Transverse colon (tissue), 4 donors: ENCODE results near the gene AP3B1. TPM values are rescaled to one million over a fixed set of nuclear protein-coding genes. Genes with fewer than 3 reads are reported as not detected.
A peak's percentile ranks its signal among the peaks of the same experiment; 100 is the strongest.
"Not testable (repeated sequence)": the region's sequence is repeated elsewhere in the genome, so short reads cannot be mapped to it uniquely, and the experiment has no call there.

Experiments
- DNase-seq: peaks from one replicate; pipeline ENCODE4 v3.0.0-alpha.2; 2019
- H3K27ac ChIP-seq, 4 donors: fragments of 200-600 bp; sonication (generic); 2 replicates each; pipeline ENCODE4 v1.5.1; 2016 to 2018; ENCODE audit warnings: inconsistent platforms in 4 of 4
- H3K27me3 ChIP-seq: fragments of 200-600 bp; sonication (generic); 2 replicates; pipeline ENCODE4 v1.5.1; 2017; ENCODE audit warnings: inconsistent platforms
- H3K36me3 ChIP-seq, 4 donors: fragments of 200-600 bp; sonication (generic); 2 replicates each; pipeline ENCODE4 v1.5.1; 2017 to 2019; ENCODE audit warnings: inconsistent platforms in 4 of 4
- H3K4me1 ChIP-seq, 4 donors: fragments of 200-600 bp; sonication (generic); 2 replicates each; pipeline ENCODE4 v1.5.1; 2017 to 2020; ENCODE audit warnings: inconsistent platforms in 4 of 4
- H3K4me3 ChIP-seq, 4 donors: fragments of 200-600 bp; sonication (generic); 1 replicate in 1 of 4; 2 replicates in 3 of 4; pipeline versions ENCODE4 v1.5.1 to v1.6.1; 2017 to 2019; ENCODE audit warnings: inconsistent platforms in 4 of 4
- H3K9me3 ChIP-seq, 2 donors: fragments of 200-600 bp; sonication (generic); 2 replicates each; pipeline ENCODE4 v1.5.1; 2017 to 2019; ENCODE audit warnings: inconsistent platforms in 2 of 2
- EP300 ChIP-seq: sonication (generic); formaldehyde crosslinking; IDR thresholded peaks from one replicate; pipeline ENCODE4 v1.6.1; 2017; ENCODE audit warnings: antibody characterized with exemption, low read depth
- POLR2A ChIP-seq: fragments of 450-650 bp; IDR thresholded peaks from one replicate; pipeline ENCODE4 v1.6.1; 2016; ENCODE audit warnings: antibody characterized with exemption, mild to moderate bottlenecking, moderate library complexity
- POLR2AphosphoS5 ChIP-seq, 3 donors: sonication (generic); formaldehyde crosslinking; IDR thresholded peaks; one replicate each; pipeline ENCODE4 v1.6.1; 2016; ENCODE audit warnings: antibody characterized with exemption in 3 of 3
- WGBS, 2 donors: methylation state at CpG; one replicate each; pipeline ENCODE4 v1.1.5; 2018; ENCODE audit warnings: low coverage in 1 of 2; 5-methylcytosine and 5-hydroxymethylcytosine counted together
- in situ Hi-C, 4 donors: fragments of 200-750 bp; cut with MboI; loops; one replicate each; pipeline versions ENCODE4 v1.15.0 to v1.15.1; 2017; ENCODE audit warnings: low sequenced_read_pairs in 3 of 4, low pct_ligation_motif_present in 1 of 4, low pct_unique_long_range_greater_than_20kb in 1 of 4
- intact Hi-C: fragments of 100-400 bp; cut with DNase I; formaldehyde crosslinking; loops from one replicate; pipeline ENCODE4 v1.15.1; 2023; ENCODE audit warnings: low total_unique reads
- total RNA-seq, 4 donors: library from RNA; depleted of rRNA; stranded (reverse); fragments of >200 nt; gene quantifications; one replicate each; pipeline ENCODE4 v1.1.0, GENCODE V29; 2016
- TF ChIP-seq, protein P1 (sequence below), 5 experiments: fragments of 200-600 bp in 3 of 5; fragments of 450-650 bp in 2 of 5; sonication (generic) in 3 of 5; IDR thresholded peaks; 1 replicate in 2 of 5; 2 replicates in 3 of 5; pipeline ENCODE4 v1.5.1; 2016 to 2017; ENCODE audit warnings: antibody characterized with exemption in 5 of 5, inconsistent platforms in 3 of 5, mild to moderate bottlenecking in 2 of 5, moderate library complexity in 1 of 5

The AP3B1 gene
- total RNA-seq, 4 donors from 2014 or later: 45.7 to 61.3 (median 53.4) TPM

- Histone ChIP-seq H3K4me1 (no peaks in the 10 kb centered on the region), H3K27me3 (no peaks in the 10 kb centered on the region), H3K9me3 (peaks cover 0 to 3% of the 10 kb centered on the region in 2 donors), H3K4me3 (no peak overlapping the region), H3K36me3 (peaks cover 0 to 4% (median 0%) of the 10 kb centered on the region in 4 donors), H3K27ac (no peak overlapping the region)
- TF ChIP-seq POLR2A: no peak
- TF ChIP-seq POLR2AphosphoS5 (IDR thresholded peaks at IDR 0.05): no peak
- TF ChIP-seq, protein P1, sequence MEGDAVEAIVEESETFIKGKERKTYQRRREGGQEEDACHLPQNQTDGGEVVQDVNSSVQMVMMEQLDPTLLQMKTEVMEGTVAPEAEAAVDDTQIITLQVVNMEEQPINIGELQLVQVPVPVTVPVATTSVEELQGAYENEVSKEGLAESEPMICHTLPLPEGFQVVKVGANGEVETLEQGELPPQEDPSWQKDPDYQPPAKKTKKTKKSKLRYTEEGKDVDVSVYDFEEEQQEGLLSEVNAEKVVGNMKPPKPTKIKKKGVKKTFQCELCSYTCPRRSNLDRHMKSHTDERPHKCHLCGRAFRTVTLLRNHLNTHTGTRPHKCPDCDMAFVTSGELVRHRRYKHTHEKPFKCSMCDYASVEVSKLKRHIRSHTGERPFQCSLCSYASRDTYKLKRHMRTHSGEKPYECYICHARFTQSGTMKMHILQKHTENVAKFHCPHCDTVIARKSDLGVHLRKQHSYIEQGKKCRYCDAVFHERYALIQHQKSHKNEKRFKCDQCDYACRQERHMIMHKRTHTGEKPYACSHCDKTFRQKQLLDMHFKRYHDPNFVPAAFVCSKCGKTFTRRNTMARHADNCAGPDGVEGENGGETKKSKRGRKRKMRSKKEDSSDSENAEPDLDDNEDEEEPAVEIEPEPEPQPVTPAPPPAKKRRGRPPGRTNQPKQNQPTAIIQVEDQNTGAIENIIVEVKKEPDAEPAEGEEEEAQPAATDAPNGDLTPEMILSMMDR (IDR thresholded peaks at IDR 0.05): no peak
- TF ChIP-seq EP300: no peak
- intact Hi-C loops: no loop called here
- in situ Hi-C loops: no loop called here
- DNase-seq: no peak
Measured at GRCh38 chr5:78187172-78187571, 107.3 kb downstream of the AP3B1 start.

- 93 to 100% methylated on average over 1 to 3 of the region's 3 CpGs for WGBS, 2 donors
- Histone ChIP-seq H3K4me1 (no peaks in the 10 kb centered on the region), H3K4me3 (no peak overlapping the region), H3K27ac (no peak overlapping the region), H3K27me3 (no peaks in the 10 kb centered on the region), H3K9me3 (no peaks in the 10 kb centered on the region), H3K36me3 (peaks cover 0 to 5% (median 0%) of the 10 kb centered on the region in 4 donors)
- TF ChIP-seq POLR2AphosphoS5 (IDR thresholded peaks at IDR 0.05) (no peak), POLR2A (no peak)
- in situ Hi-C loops (no loop called here), intact Hi-C loops (no loop called here)
- peak; percentile 27 for DNase-seq
Measured at GRCh38 chr5:78182838-78183237, 111.7 kb downstream of the AP3B1 start.

- no peaks in the 10 kb centered on the region for H3K4me1 ChIP-seq
- no peak overlapping the region for H3K27ac ChIP-seq
- 93 to 99% methylated on average over 3 to 5 of the region's 5 CpGs for WGBS, 2 donors
- peaks cover 0 to 28% (median 12%) of the 10 kb centered on the region in 4 donors for H3K36me3 ChIP-seq
- no peak for TF ChIP-seq EP300
- TF ChIP-seq POLR2A: no peak
- no peak for TF ChIP-seq POLR2AphosphoS5 (IDR thresholded peaks at IDR 0.05)
- TF ChIP-seq, protein P1 (IDR thresholded peaks at IDR 0.05): no peak
- DNase-seq: no peak
- intact Hi-C loops: no loop called here
- in situ Hi-C loops: no loop called here
- H3K27me3 ChIP-seq: no peaks in the 10 kb centered on the region
- H3K4me3 ChIP-seq: no peak overlapping the region
- H3K9me3 ChIP-seq: no peaks in the 10 kb centered on the region
Measured at GRCh38 chr5:78178356-78178755, 116.1 kb downstream of the AP3B1 start.

- peaks cover 0 to 31% (median 9%) of the 10 kb centered on the region in 4 donors for H3K36me3 ChIP-seq
- intact Hi-C loops, H3K9me3 ChIP-seq, in situ Hi-C loops, H3K4me1 ChIP-seq, H3K27me3 ChIP-seq, DNase-seq, H3K27ac ChIP-seq, H3K4me3 ChIP-seq: not testable (repeated sequence)
- 88 to 100% methylated on average over 1 of the region's 1 CpG for WGBS, 2 donors
Measured at GRCh38 chr5:78170335-78170734, 124.2 kb downstream of the AP3B1 start.

DNA sequence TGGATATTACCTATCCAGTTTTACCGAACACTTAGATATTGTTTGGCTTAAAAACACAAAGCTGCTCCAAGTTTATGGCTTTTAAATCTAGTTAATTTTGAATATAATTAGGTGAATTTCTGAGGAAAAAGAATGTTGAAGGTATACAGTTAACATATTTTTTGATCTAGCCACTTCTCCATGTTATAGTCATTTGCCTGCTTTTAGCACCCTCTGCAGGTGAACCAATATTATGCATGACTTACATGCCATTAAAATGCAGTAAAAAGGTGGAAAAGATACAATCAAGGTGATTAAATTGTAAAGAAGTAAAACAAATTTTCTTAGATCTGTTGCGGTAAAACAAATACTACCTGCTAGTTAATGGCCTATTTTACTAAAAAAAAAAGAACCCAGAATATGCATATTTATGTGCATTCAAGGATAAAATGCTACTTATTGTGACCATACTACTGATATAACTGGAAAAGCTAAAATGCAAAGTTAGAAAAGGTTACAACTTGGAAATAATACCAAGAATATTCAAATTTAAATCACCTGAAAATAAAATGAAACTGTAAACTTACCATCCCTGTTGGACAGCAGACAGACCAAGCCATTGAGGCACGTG is 132.1 kb downstream of the AP3B1 start:
- 89 to 93% methylated on average over 3 of the region's 3 CpGs for WGBS, 2 donors
- no peaks in the 10 kb centered on the region for H3K27me3 ChIP-seq
- DNase-seq: no peak
- in situ Hi-C loops (no loop called here), intact Hi-C loops (no loop called here)
- H3K4me3 ChIP-seq: no peak overlapping the region
- no peak for TF ChIP-seq POLR2A
- TF ChIP-seq, protein P1 (IDR thresholded peaks at IDR 0.05): peak in 3 of 5 experiments; percentile 21 to 41 (median 30)
- no peak overlapping the region for H3K27ac ChIP-seq
- H3K4me1 ChIP-seq: no peaks in the 10 kb centered on the region
- peaks cover 0 to 13% (median 2%) of the 10 kb centered on the region in 4 donors for H3K36me3 ChIP-seq
- no peaks in the 10 kb centered on the region for H3K9me3 ChIP-seq
